Activated CD4-positive, alpha-beta T cell treated with anti-CD3 and anti-CD28 coated beads for 48 hours (primary cell): ENCODE measurements around the gene PRMT7.

Experiments
- DNase-seq: peaks from one replicate; pipeline ENCODE4 v3.0.0-alpha.2; 2020

PRMT7 gene, protein sequence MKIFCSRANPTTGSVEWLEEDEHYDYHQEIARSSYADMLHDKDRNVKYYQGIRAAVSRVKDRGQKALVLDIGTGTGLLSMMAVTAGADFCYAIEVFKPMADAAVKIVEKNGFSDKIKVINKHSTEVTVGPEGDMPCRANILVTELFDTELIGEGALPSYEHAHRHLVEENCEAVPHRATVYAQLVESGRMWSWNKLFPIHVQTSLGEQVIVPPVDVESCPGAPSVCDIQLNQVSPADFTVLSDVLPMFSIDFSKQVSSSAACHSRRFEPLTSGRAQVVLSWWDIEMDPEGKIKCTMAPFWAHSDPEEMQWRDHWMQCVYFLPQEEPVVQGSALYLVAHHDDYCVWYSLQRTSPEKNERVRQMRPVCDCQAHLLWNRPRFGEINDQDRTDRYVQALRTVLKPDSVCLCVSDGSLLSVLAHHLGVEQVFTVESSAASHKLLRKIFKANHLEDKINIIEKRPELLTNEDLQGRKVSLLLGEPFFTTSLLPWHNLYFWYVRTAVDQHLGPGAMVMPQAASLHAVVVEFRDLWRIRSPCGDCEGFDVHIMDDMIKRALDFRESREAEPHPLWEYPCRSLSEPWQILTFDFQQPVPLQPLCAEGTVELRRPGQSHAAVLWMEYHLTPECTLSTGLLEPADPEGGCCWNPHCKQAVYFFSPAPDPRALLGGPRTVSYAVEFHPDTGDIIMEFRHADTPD

DNA sequence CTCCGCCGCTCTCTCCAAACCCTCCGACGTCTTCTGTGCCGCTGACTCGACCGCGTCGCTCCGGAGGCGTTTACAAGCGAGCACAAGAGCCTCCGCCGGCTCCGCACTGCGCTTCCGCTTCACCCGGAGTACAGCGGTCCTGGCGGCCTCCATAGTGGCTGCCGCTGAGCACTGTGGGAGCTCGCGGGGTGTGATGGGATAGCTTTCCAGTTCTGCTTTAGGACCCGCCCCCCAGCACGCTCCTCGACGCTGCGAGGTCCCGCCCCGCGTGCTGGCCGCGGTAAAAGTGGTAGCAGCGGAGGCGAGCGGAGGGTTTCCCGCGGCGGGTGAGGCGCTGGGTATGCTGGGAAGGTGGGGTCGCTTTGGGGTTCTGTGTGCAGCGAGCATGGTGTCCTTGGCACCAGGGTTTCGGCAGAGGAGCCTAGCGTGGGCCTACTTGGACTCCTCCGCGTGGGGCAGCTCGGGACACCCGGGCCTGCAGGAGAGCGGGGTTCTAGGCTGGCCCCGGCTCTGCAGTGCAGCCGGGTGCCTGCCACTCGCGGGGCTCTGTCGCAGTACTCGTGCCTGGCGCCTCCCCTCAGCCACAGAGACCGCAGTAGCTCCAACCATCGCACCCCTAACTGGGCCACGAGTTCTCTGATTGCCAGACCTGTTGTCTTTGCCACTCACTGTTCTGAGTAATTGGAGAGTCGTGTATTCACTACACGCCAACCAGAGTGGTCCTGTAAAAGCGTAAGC is at the start of gene PRMT7, which contains the start of gene SLC7A6OS:
Gene PRMT7 (plus strand): TSS at position 246 of the 738 bp plus-strand sequence. CDS start 4,961 bp downstream, outside the sequence.
Gene SLC7A6OS (minus strand): TSS at position 173 of the 738 bp plus-strand sequence. CDS start 20 bp downstream, at position 153.
- DNase-seq = peak; percentile 96

DNA sequence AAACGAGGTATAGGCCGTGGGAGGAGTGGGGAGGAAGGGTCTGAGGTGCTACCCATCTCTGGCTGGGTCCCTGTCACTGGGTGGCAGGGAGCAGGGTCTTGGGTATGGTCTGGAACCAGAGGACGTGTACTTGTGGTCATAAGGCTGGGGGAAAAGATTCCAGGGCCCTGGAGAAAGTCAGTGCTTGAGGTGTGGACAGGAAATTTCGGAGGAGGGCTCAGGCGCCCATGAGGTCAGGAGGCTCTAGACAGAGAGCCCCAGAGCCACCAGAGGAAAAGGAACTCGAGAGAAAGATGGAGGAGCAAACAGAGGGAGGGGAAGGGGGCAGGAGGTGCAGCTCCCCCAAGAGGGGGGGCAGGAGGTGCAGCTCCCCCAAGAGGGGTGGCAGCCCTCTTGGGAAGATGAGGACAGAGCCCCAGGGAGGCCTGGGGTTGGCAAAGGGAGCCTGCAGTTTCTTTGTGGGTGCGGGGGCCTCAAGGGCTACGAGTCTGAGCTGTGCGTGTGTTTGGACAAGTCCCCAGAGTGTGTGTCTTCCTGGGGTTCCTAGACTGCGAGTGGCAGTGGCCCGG is 47.2 kb upstream of the PRMT7 start:
- no peak for DNase-seq

DNA sequence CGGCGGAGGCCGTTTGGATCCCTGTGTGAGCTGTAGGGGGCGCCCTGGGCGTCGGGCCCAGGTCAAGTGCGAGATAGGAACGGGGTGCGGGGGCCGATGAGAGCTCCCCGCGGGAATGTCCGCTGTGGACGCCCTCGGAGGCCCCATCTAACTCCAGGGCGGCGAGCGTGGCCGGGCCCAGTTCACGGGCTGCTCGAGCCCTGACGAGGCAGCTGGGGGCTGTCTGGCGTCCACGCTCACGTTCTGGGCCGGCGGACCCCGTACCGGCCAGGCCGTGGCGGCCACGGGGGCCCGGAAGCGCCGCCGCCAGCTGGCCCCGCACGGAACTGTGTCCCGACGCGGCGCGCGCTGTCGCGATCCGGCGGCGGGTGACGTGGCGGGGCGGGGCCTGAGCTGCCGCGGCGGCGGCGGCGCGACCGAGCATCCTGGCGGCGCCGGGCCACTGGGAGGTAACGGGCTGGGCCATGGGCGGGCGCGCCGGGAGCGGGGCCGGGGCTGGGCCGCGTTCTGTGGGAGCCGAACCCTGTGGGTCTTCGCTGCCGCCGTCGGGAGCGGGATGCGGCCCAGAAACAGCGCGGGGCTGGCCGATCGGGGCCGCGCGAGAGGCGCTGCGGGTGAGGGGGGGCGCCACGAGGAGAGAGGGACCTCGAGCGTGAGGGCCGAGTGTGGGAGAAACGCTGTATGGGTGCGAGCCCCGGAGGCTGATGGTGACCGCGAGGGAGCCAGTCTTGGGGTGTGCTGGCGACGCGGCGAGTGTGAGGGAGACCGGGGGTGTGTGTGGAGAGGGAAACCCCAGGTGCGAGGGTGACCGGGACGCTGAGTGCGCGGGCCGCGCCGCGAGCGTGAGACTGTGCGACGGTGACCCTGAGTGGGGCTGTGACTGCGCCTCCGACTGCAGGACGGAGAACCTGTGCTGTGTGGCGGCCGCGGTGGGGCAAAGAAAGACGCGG is 46.4 kb upstream of the PRMT7 start, which contains the start of gene SLC7A6:
Gene SLC7A6 (plus strand): TSS at position 399 of the 950 bp plus-strand sequence. CDS start 10,201 bp downstream, outside the sequence.
- peak; percentile 91 for DNase-seq

DNA sequence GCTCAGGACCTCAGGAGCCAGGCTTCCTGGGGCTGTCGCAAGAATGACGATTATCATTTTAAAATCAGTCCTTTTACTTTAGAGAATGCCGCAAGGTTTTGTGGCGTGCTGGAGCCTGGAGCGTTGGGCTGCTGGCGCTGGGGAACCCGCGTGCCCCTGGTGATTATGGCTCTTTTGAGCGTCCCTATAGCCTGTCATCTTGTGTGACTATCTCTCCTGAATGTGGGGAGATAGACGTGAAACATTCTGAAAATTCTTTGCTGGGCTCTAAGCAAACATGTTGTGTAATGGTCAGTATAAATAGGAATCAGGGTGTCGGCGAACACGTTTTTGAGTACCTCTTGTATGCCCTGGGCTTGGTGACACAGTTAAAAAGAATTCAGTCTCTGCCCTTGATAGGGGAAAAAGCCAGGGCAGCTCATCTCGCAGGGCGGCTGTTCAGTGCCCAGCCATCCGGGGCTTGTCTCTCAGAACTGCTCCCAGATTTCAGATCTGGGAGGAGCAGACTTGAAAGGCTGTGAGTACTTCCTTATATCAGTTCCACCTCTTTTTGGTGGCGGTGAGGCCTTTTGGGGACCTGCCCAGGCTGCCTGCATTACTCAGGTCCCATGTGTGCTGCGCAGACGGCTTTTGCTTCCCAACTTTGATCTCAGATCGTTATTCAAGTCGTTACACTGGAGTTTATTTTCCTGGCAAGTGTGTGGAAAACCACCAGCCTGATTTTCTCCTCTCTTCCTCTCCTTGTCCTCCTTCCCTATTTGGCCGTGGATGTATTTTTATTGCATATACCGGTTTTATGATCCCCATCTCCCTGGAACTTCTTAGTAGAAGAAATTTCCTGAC is 45.5 kb upstream of the PRMT7 start:
- DNase-seq = peak; percentile 71

DNA sequence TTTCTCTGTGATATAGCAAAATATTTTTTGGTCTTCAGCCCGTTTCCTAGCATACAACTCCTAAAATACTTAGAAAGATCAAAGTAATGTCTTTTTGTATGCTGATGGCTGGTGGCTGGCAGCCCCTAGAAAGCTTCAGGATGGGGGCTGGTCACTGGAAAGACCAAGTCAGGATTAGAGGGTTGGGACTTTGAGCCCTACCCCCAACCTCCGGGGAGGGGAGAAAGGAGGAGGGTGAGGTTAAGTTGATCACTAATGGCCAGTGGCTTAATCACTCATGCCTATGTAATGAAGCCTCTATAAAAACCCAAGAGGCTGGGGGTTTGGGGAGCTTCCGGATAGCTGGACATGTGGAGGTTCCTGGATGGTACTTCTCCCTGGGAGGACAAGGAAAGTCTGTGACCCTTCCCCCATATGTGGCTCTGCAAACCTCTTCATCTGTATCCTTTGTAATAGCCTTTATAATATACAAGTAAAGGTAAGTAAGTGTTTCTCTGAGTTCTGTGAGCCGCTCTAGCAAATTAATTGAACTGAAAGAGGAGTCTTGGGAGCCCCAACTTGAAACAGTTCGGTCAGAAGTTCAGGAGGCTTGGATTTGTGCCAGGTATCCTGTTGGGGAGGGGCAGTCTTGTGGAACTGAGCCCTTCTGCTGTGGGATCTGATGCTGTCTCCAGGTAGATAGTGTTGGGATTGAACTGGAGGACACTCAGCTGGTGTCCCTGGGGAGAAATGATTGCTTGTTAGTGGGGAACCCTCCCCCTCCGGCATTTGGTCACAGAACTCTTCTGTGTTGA is 43.0 kb upstream of the PRMT7 start:
- no peak for DNase-seq

DNA sequence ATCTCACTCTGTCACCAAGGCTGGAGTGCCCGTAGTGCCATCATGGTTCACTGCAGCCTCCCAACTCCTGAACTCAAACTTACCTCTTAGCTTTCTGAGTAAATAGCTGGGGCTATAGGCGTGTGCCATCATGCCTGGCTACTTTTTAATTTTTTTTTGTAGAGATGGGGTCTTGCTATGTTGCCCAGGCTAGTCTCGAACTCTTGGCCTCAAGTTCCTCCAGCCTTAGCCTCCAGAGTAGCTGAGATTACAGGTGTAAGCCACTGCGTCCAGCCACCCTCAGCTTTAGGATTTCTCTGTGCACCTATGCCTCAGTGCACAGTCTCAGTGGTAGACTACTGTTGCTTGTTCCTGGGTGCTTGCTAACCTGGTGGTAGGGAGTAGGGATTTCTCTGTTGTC is 41.0 kb upstream of the PRMT7 start:
- DNase-seq = no peak

DNA sequence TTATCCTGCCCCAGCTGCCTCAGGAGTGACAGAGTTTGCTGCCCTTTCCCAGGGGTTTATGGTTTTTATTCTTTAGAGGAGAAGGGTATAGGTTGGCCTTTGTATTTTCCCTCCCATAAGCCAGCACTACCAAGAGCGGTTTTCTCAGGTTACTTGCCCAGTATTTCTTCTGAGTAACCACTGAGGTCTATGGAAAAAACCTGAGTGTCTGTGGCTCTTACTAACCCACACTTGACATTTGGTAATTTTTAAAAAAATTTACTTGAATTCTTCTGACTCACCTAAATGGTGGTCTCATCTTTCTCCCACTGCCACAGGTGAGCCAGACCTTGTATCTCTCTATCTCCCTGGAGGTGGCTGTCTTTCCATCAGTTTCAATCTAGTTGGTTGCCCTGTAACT is 40.5 kb upstream of the PRMT7 start:
- DNase-seq = no peak

DNA sequence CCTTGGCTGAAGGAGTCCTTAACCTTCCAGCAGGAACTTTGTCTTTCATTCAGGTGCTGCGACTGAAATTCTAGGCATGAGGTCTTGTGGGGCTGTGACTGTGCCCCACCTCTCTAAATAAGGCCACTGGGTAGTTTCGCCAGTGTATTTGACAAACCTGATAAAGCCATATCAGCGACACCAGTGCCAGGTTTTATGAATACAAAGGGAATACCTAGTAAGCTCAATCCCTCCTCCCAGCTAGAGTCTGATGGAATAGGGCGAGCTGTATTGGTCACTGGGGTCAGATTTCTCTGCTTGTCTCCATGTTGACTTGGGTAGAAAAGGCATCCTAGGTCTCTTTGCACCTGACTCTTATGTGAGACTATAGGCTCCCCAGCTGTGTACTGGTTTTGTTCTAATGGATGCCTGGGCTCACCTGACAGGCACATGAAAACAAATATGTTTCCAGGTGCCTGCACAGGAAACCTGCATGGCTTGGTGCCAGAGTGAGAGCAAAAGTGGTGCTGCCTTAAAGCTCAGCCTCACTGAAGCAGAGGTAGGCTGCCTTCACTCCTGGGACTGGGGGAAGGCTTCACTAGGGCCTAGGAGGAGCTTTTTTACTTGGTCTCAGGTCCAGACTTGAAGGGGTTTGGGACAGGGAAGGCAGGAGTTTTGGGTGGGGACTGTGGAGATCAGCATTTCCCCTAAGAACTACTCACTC is 38.2 kb upstream of the PRMT7 start:
- no peak for DNase-seq

DNA sequence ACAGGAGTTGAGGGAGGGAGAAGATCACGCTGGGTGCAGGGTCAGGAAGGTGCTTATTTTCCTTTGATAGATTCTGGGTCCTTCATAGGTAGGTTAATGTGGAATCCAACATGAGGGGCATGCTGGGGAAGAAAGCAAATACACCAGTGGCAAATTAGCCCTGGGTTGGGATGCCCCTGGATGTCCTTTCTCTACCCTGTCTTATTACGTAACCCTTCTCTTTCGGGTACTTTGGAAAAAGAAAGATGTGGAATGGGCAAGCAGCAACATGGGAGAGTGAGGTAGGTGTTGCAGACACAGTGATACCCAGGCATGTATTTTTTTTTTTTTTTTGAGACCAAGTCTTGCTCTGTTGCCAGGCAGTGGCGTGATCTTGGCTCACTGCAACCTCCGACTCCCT is 37.4 kb upstream of the PRMT7 start:
- DNase-seq = no peak

DNA sequence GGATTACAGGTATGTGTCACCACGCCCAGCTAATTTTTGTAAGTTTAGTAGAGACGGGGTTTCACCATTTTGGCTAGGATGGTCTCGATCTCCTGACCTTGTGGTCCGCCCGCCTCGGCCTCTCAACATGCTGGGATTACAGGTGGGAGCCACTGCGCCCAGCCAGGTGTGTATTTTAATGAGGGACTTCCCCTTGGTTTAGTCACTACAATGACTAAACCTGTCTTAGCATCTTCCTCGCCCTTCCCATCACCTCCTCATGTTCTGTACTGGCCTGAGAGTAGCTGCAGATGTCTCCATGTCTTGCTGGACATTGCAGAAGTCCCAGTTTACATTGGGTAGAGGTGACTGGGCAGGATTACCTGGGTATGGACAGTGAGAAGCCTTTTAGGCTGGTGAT is 36.9 kb upstream of the PRMT7 start:
- DNase-seq = no peak

DNA sequence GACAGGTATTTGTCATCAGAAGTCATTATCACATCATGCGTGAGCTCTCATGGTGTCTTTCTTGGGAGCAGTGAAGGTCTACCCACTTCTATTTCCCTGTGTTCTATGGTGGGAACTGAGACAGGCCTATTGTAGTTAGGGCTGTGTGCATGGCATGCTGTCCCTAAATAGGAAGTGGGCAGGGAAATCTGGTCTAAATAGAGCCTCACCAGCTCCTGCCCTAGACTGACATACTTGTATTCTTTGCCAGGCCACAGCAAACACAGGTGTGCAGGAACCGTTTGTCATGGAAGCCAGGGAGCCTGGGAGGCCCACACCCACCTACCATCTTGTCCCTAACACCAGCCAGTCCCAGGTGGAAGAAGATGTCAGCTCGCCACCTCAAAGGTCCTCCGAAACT is 36.4 kb upstream of the PRMT7 start:
- DNase-seq = no peak

DNA sequence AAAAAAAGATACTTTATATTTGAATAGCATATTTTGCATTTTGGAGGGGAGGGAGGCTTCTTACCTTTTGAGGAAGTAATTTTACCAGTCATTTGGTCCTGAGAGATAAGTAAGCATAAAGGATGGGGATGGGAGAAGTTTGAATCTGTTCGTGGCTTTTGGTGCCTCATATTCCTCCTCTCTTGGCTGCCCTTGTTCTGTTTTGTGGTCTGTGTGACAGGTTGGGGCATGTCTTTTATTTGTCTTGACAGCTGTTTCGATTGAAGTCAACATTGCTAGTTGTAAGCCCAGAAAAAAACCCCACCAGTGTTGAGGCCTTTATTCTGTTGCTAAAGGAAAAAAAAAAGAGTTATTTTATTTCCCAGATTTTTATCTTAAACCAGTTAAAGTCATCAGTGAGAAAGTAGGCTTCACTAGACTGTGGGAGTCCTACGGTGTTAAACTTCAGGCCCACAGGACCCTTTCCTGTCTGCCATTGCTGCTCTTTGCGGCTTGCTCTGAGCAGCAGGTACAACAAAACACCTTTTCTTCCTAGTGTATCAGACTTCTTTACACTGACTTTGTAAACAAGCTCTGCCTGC is 35.1 kb upstream of the PRMT7 start:
- DNase-seq = peak; percentile 38

DNA sequence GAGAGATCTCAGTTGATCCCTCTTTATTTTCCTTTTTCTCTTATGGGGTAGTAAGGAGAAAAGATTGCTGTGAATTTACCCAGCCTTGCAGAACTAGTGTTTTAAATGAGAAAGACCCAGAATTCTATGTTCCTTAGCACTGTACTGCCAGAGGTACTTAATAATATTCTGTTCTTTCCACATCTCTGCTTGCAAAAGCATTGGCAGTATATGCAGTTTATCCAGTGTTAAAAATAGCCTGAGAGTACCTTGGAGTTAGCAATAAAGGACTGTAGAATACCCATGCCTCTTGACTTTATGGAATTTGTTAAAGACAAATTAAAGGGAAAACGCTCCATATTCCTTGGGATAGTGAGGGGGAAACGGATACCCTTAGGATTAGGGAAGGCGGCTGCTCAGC is 34.6 kb upstream of the PRMT7 start:
- no peak for DNase-seq

DNA sequence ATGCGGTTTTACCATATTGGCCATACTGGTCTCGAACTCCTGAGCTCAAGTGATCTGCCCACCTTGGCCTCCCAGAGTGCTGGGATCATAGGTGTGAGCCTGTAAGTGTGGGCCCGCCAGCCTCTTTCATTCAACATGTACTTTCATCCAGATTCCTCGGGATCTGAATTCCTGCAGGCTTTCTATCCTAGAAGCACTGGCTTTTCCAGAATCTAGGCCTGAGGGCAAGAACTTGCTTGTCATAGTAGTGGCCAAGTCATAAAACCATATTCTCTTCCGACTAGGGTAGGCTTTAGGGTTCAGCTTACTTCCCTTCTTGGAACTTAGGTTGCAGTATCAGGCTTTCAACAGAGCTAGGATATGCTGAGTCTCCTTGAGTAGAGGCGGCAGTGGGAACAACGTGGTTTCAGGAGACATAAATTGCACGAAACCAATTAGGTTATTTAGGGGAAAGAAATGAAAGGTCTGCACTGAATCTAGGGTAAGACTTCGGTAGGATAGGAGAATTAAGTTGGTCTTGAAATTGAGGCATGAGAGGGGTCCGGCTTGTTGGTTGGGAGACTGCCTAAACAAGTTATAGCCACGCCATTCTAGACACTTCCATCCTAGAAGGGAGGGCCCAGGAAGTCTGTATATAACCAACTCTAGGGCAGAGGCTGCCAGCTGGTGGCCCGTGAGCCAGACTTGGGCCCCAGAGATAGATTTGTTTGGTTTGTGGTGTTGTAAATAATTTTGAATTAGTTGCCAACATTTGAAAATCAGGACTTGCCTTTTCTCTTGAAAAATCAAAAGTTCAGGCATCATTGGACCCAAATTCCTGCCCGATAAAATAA is 30.9 kb upstream of the PRMT7 start:
- no peak for DNase-seq

DNA sequence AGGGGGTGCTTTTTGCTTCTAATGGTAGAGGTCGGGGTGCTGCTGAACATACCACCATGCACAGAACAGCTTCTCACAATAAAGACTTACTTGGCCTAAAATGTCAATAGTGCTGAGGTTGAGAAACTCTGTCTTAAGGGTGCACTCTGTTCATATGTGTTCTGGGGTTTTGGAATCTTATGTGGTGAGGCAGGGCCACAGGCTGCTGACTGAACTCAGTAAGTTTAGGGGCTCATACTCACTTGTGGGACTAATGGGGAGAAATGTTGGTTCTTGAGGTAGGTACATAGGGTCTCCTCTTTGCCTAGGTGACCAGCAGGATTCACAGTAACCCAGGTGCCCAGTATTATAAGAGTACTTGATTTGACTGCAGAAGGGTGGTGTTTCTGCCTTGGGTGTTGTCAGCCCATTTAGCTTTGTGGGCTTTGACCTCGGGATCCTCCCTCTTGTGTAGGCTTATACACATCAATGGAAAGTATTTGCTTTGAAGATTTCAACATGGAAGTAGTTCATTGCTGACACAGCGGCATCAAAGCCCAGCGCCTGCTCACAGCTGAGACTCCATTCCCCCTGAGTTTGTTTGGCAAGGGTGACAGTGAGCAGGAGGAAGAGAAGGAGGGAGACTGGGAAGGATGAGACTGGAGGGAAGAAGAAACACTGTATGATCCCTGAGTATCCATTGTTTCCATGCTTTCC is 29.3 kb upstream of the PRMT7 start:
- DNase-seq = peak; percentile 33

DNA sequence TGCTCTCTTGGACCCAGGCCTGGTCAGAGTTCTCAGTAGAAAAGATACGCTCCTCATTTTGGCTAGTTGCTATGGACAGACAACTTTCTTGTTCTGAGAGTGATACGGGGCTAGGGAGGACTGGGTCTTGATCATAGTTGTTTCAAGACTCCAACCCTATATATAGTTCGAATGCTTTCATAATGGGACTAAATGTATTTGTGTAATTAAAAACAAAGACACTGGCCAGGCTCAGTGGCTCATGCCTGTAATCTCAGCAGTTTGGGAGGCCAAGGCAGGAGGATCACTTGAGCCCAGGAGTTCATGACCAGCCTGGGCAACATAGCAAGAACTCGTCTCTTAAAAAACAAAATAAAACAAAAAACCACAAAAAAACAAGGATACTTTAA is 28.8 kb upstream of the PRMT7 start:
- no peak for DNase-seq

DNA sequence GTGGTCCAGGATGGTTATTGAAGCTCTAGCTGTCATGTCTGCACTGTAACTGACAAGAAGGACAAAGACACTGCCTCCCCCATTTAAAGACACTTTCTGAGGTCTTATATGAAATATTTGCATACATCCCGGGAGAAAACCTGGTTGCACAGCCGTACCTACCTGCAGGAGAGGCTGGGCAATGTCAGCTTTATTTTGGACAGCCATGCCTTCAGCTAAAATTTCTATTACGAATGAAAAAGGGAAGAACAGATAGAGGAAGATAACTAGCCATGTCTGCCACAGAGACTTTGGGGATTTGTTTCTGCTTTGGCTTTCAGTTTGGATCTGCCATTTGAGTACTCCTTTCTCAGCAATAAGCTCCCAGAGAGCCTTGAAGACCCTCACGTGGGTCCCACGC is 27.5 kb upstream of the PRMT7 start:
- no peak for DNase-seq
